ENCODE measurements around the gene POM121L2. TPM values are rescaled to one million over a fixed set of nuclear protein-coding genes. Genes with fewer than 3 reads are reported as not detected.

POM121L2 gene
- total RNA-seq, 5 donors from 2014 or later (not counting 1 experiment from before 2014, with no cell fraction given) = not detected

Other genes with a start within 250 kb of the POM121L2 start
- gene PRSS16, start 64.6 kb downstream of the POM121L2 start, total RNA-seq = 1 to 10 TPM in 4 of 5 donors, under 1 TPM in 1; 0.43 to 3.2 (median 2.1) TPM
- 1 to 10 TPM; 2.0 to 4.5 (median 4.2) TPM for gene ZNF391, start 76.5 kb upstream of the POM121L2 start, total RNA-seq
- 10 to 100 TPM; 11.2 to 14.3 (median 12.5) TPM for gene ZNF184, start 160.8 kb upstream of the POM121L2 start, total RNA-seq

All from T-cell (primary cell).